GM18507 (cell line): ENCODE measurements around the gene TRPM2.
"Not testable (repeated sequence)": the region's sequence is repeated elsewhere in the genome, so short reads cannot be mapped to it uniquely, and the experiment has no call there.

Experiments
- DNase-seq: peaks from one replicate; pipeline ENCODE4 v3.0.0; 2011; ENCODE audit warnings: low read depth; ENCODE audit not compliant: insufficient read length; ENCODE audit errors: extremely low spot score
- FAIRE-seq: peaks from 2 replicates; lab custom pipeline; 2011; peaks lifted over from hg19 to GRCh38; lab: Jason Lieb, UNC

Gene TRPM2

DNA sequence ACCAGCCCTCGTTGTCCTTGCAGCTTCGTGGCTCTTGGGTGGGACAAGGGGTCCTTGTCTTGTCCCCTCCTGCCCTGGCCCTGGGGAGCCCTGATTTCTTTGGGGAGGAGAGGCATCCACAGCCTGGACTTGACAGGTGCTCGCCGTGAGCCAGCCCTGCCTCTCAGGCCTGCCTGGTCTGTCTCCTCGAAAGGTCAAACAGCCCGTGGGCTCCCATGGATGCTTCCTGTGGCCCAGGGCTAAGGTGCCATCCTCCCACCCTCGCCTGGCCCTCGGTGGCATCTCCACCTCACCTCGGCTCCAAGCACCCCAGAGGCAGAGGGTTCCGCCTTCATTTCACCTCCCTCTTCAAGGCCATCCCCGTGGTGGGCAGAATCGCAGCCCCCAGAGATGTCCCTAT lies 110.9 kb downstream of the TRPM2 start:
- FAIRE-seq, result no peak

DNA sequence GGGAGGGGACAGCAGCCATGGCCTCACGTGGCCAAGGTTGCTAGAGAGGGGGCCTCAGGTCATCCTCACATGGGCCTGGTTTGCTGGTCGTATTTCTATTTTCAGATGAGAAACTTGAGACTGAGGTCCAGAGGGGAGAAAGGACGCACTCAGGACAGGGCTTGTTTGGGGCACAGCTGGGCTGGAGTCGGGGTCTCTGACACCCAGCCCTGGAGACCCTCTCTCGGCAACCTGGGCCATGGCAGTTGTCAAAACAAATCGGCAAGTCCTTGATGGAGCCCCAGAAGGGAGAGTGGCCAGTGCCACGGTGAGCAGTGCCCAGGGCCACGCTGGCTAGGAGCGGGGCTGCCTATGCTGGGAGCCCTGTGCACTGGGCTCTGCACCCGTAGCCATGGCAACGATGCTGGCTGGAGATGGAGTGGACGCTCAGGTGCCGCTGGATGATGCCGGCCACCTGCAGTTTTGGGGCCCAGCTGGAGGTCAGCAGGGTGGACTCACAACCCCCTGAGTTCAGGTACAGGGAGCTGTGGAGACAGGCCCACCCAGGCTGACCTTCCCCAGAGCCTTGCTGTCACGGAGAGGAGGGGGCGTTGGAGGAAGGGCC lies 113.0 kb downstream of the TRPM2 start:
- DNase-seq, result no peak
- no peak for FAIRE-seq

More for the DNA sequence above, 110.9 kb downstream of the TRPM2 start:
- DNase-seq, result no peak

DNA sequence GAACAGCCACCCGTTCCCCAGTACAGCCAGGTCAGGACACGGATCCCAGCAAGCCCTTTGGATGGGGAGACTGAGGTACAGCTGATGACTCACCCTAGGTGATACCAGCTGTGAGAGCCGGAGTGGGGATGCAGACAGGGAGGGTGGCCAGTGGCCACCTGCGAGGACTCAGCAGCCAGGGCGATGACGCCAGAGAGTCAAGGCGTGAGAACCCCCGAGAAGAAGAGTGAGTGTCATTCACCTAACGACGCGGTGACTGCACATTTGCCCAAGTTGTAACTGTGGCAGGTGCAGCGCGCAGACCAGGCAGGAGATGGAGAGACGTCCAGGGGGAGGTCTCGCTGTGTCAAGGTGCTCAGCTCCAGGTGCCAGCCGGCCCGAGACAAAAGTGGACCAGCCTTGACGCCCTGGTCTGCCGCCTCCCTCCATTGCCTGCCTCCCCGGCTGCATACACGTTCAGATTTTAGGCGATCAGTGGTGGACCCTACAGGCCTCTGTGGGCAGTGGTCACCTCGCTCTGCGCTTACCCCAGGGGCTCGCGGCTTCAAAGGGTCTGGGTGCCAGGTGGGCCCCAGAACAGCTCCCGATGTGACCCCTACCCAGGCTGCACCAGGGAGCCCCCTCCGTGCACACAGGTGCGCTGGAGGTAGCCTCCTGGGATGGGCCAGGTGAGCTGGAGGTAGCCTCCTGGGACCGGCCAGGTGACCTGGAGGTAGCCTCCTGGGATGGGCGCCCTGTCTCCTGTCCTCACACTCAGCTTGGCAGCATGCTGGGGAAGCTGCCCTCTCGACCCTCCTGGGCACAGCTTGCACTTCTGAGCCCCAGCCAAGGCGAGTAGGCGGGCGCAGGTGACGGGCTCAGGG lies 113.8 kb downstream of the TRPM2 start:
- no peak for FAIRE-seq
- DNase-seq, result no peak

DNA sequence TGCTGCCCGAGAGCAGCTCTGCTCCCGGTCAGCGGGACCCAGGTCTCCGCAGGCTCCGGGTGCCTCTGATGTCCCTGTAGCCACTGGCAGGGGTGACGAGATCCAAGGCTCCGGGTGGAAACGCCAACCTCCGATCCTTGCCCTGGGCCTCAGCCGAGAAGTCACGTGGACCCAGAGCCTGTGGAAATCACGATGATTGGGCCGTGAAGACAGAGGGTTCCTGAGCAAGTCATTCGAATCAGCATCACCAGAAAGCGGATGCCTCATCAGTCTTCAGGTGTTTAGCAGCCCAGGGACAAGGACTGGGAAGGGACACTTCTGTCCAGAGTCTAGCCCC lies 114.4 kb downstream of the TRPM2 start:
- DNase-seq (no peak), FAIRE-seq (no peak)

DNA sequence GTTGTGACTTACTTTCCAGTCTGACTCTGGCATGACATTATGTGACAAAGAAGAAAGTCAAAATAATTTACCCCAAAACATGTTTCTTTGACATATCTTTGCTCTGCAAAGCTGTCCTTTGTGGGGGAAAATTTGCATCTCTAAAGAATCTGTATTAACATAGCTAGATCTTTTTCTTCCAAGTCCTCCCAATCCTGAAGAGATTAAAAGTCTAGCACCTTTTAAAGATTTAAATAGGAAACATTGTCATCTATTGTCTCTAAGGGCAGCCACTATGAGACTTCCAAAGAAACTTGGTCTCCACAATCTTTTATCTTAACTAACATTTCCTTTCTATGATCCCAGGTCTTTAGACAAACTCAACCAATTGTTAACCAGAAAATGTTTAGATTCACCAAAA lies 117.9 kb downstream of the TRPM2 start:
- DNase-seq, result no peak
- no peak for FAIRE-seq

DNA sequence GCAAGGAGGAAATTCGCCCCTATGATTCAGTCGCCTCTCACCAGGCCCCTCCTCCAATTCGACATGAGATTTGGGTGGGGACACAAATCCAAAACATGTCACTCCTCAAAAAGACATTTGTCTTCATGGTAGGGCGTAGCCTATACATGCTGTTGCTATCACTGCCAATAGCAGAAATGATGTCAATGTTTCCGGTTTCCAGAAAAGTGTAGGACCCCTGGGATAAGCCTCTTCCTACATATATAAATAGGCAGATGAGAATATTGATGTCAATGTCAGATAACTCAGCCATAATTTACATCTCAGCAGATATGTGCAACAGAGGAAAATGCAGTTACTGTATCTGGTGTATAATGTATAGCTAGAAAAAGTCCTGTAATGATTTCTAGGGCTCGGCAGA lies 118.6 kb downstream of the TRPM2 start:
- FAIRE-seq (no peak), DNase-seq (no peak)

DNA sequence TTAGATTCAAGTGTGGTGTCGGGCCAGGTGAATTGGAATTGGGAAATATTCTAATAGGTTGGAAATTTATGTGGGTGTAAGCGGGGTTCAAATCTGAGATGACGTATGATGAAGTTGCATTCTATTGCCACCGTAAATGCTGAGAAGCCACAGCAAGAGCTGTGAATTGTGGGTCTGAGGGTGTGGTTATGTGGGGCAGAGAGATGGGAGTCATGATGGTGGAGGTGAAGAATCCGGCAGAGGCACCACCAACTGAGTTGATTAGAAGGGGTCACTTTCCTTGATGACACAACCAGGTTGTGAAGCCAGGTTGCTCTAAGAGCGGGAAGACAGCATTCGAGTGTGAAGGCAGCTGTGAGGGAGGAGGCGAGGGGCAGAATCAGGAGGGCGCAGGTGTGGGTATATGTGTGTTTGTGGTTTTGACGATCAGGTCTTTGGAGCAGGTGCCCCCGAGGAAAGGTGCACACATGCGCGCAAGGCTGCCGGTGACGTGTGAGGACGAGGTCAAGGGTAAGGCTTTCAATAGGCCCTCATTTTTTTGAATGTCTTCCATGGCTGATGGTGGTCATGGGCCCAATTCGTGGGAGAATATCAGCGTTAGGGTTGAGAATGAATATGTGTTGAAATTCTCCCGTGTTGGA lies 120.6 kb downstream of the TRPM2 start:
- no peak for DNase-seq
- no peak for FAIRE-seq

DNA sequence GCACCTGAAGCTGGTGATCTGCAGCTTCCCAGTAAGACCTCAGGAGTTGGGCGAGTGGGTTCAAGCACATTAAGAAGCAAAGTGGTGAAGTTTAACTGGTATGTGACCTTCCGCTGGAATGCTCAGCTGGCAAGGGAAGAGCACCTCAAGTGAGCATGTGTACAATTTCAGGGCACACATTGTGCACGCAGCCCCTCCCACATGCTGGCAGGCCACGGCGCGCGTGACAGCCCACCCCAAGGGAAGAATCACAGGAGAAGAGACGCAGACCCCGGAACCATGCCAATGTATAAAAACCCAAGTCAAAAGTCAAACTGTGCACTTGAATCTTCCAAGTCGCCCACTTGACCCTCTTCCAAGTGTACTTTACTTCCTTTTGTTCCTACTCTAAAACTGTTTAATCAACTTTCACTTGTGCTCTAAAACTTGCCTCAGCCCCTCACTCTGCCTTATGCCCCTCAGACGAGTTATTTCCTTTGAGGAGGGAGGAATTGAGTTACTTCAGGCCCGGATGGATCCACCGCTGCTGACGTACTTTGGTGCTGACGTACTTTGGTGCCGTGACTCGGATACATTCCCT lies 121.9 kb downstream of the TRPM2 start:
- no peak for FAIRE-seq

DNA sequence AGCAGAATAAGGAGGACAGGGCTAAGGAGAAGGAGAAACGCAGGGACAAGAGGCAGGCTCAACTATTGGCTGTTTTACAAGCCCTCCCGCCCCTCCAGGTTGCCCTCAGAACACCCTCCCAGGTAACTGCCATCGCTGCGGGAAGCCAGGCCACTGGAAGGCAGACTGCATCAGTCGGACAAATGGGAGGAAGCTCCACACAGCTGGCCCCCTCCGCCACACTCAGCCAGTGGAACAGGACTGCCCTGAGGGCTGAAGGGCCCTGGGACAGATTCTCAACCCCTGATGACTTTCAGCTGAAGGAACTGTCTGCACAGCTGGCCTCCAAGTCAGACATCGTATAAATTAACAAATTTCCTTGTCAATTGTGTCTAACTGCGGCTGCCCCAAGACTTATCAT lies 123.7 kb downstream of the TRPM2 start:
- no peak for DNase-seq
- FAIRE-seq, result no peak

More for the DNA sequence above, 121.9 kb downstream of the TRPM2 start:
- no peak for DNase-seq

DNA sequence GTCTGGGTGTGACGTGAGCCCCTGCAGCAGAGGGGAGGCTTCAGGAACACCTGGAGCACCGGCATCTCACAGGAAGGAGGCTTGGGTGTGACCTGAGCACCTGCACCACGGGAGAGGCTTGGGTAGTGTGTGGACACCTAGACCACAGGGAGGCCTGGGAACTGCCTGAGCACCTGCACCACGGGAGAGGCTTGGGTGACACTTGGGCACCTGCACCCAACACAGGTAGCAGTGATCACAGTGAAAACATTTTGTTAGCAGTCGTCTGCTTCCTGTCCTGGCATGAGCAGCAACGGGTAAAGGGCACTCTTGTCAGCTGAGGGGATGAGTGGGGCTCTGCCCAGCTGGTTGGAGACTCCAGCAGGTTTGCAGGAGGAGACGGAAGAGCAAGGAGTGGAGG lies 124.3 kb downstream of the TRPM2 start:
- FAIRE-seq, result no peak

DNA sequence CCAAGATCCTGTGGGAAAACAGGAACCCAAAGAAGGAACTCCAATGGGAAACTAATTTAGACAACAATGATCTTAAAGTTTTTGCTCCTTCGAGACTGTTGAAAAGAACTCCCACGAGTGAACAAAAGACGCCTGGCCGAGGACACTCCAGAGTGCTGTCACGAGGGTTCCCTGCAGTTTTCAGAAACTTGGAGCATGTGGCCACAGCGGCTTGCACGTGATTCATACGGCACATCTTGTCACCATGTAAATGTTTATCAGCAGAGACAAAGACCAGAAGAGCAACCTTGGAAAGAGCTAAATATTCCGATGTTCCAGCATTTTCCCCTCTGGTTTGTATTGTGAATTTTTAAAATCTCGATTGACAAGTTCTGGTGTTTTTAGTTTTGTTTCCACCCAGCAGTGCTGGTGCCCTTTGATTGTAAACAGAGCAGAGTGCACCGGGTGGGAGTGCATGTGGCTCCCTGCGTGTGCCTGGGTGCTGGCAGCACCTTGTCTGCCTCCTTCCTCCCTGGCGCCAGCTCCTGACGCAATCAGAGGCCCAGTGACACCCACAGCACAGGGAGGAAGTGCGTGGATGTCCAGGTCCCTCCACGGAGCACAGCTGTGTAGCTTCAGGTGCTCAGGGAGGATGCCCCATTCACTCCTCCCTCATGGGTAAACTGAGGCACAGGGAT lies 124.8 kb downstream of the TRPM2 start:
- no peak for FAIRE-seq
- DNase-seq, result no peak

More for the DNA sequence above, 124.3 kb downstream of the TRPM2 start:
- DNase-seq, result no peak

DNA sequence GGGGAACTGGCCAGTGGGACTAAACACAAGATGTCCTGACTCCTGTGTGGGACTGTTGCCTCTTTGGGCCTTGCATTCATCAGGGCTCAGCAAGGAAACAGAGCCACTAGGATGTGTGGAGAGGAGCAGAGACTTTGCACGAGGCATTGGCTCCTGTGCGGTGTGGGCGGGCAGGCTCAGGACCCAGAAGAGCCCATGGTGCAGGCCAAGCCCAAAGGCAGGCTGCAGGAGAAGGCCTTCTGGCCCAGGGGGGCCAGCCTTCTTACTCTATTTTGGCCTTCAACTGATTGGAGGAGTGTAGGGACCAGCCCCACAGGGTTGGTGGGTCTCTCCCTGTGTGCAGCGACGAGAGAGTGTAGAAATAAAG lies 125.4 kb downstream of the TRPM2 start:
- DNase-seq, result no peak
- FAIRE-seq, result no peak

DNA sequence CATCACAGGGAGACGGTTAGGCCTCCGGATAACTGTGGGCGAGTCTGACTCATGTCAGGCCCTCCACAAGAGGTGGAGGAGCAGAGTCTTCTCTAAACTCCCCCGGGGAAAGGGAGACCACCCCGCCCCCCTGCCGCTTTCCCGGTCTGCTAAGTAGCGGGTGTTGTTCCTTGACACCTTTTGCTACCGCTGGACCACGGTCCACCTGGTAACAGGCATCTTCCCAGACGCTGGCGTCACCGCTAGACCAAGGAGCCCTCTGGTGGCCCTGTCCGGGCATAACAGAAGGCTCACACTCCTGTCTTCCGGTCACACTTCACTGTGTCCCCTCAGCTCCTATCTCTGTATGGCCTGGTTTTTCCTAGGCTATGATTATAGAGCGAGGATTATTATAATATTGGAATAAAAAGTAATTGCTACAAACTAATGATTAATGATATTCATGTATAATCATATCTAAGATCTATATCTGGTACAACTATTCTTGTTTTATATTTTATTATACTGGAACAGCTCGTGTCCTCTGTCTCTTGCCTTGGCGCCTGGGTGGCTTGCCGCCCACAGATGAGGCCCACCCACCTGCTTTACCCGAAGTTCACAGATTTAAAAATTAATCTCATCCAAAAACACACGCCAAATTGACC lies 126.3 kb downstream of the TRPM2 start:
- not testable (repeated sequence) for DNase-seq, FAIRE-seq

DNA sequence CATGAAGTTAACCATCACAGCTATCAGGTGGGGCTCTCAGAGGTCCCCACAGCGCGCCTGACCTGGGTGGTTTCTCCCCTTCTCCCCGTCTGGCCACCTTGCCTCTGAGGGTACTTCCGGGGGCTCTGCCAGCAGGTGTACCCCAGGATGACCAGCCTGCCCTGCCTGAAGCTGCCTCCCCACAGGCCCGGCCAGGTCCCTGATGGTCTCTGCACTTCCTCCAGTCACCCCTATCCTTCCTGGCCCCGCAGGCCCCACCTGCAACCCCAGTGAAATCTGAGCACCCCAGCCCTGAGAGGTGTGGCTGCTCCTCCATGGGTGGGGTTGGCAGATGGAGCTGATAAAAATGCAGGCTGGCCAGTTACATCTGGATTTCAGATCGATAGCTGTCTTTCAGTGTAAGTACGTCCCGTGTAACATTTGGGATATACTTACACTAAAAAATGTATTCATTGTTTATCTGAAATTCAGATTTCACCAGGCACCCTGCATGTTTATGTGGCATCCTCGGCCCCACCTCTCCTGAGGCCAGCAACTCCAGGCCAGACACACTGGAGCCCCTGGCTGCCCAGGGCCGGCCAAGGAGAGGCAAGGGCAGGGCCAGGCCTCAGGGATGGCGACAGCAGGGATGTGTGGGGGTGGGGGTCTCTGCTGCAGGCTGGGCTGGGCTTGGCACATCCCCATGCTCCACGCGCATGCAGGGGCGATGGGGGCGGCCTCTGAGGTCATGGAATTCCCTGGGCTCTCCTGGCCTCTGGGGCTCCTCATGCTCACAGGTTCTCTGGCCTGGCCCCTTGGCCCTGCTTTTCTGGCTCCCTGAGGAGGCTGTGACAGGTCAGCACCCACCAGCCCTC lies 127.0 kb downstream of the TRPM2 start:
- FAIRE-seq (no peak), DNase-seq (no peak)

DNA sequence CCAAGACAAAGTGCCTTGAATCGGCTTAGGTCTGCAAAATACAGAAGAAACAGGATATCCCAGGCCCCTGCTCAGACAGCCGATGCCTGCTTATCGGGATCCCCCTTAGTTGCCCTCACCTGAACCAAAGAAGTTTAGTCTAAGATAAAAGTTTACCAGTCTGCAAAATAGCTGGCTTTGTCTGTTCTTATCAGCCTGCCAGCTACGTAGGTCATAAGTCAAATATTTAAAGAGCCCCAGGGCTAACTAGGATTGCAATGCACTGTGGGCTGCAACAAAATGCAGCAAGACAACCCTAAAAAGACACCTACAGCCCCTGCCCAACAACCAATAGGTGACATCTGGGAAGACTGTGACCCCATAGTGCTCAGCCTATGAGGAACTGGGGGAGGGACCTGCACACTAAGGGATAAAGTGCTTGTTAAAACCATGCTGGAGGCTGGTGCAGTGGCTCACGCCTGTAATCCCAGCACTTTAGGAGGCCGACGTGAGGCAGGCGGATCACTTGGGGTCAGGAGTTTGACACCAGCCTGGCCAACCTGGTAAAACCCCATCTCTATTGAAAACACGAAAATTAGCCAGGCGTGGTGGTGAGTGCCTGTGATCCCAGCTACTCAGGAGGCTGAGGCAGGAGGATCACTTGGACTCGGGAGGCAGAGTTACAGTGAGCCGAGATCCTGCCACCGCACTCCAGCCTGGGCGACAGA lies 129.3 kb downstream of the TRPM2 start:
- DNase-seq (no peak), FAIRE-seq (no peak)

DNA sequence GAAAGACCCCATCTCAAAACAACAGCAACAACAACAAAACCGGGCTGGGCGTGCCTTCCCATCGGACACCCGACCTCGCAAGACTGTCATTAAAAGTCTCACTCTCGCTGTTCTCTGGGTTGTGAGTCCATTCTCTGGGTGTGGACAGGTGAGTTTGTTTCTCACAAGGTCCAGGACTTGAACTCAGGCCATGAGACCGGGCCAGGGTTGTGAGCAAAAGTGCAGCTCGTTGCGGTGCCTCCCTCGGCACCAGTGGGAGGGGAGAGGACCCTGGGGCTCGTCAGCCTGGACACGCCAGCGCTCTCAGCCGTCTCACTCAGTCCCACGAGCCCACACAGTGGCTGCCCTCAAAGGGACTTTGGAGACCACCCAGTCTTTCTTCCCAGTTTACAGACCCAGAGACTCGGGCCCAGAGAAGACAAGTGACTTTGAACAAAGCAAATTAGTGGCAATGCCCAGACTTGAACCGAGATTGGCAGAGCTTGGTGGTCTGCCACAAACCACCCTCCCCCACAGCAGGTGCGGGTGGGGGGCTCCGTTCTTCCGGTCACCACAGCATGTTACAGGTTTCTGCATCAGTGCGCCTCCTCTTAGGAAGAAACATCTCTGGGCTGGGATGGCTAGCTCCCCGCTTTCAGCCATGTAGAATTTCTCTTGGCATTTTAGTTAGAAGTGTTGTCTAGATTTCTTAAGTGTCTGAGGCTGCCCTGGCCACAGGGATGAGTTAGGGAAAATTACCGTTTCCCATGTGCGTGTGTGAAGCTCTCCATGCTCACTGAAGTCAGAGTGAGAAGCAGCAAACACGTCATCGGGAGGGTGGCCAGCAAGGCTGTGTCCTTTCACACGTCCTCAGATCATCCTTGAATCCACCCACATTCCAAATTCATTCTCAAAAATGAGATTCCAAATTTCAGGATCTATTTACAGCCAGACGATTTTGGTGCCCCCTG lies 130.1 kb downstream of the TRPM2 start:
- no peak for DNase-seq
- no peak for FAIRE-seq
